Measurements from ENCODE around the gene RGS10. TPM values are rescaled to one million over a fixed set of nuclear protein-coding genes. Genes with fewer than 3 reads are reported as not detected.
"Not testable (repeated sequence)": the region's sequence is repeated elsewhere in the genome, so short reads cannot be mapped to it uniquely, and the experiment has no call there.

Gene RGS10
- total RNA-seq, 4 donors from 2014 or later = 18.6 to 32.6 (median 28.4) TPM

- Histone ChIP-seq H3K9me3 (no peaks in the 10 kb centered on the region), H3K4me3 (no peak overlapping the region), H3K4me1 (peaks cover 0 to 23% (median 7%) of the 10 kb centered on the region in 4 donors), H3K27ac (peak overlapping the region in 3 of 4 donors; percentile 37 to 55 (median 45)), H3K36me3 (no peaks in the 10 kb centered on the region), H3K27me3 (no peaks in the 10 kb centered on the region)
- no peak for DNase-seq (ENCODE audit: low spot score in 2 of 2)
- TF ChIP-seq EP300 (IDR thresholded peaks at IDR 0.05) = no peak
- no peak for TF ChIP-seq POLR2A (IDR thresholded peaks at IDR 0.05)
- no peak for TF ChIP-seq CTCF (IDR thresholded peaks at IDR 0.05)
- 83 to 86% methylated on average over 11 of the region's 11 CpGs for WGBS, 2 donors
These were observed 6.5 kb downstream of the RGS10 start for GRCh38 chr10:119535837-119536507.

- Histone ChIP-seq H3K27me3 (no peaks in the 10 kb centered on the region), H3K36me3 (no peaks in the 10 kb centered on the region), H3K4me1 (peaks cover 0 to 25% (median 6%) of the 10 kb centered on the region in 4 donors), H3K4me3 (no peak overlapping the region), H3K9me3 (no peaks in the 10 kb centered on the region), H3K27ac (no peak overlapping the region)
- no peak for DNase-seq (ENCODE audit: low spot score in 2 of 2)
- TF ChIP-seq CTCF (IDR thresholded peaks at IDR 0.05) = no peak
- no peak for TF ChIP-seq EP300 (IDR thresholded peaks at IDR 0.05)
- TF ChIP-seq POLR2A (IDR thresholded peaks at IDR 0.05) = no peak
- 68 to 70% methylated on average over 3 of the region's 3 CpGs for WGBS, 2 donors
These were observed 7.2 kb downstream of the RGS10 start for GRCh38 chr10:119535305-119535704.

GRCh38 chr10:119533473-119533872 lies 9.0 kb downstream of the RGS10 start:
- Histone ChIP-seq H3K27me3 (no peaks in the 10 kb centered on the region), H3K4me3 (no peak overlapping the region), H3K36me3 (no peaks in the 10 kb centered on the region), H3K27ac (no peak overlapping the region), H3K9me3 (no peaks in the 10 kb centered on the region), H3K4me1 (peaks cover 0 to 17% (median 2%) of the 10 kb centered on the region in 4 donors)
- DNase-seq (ENCODE audit: low spot score in 2 of 2) = no peak
- WGBS, 2 donors = 86 to 90% methylated on average over 2 of the region's 2 CpGs
- TF ChIP-seq POLR2A (IDR thresholded peaks at IDR 0.05) = no peak
- TF ChIP-seq CTCF (IDR thresholded peaks at IDR 0.05) = no peak
- TF ChIP-seq EP300 (IDR thresholded peaks at IDR 0.05) = no peak

- 78 to 84% methylated on average over 8 of the region's 8 CpGs for WGBS, 2 donors
These were observed 9.7 kb downstream of the RGS10 start for GRCh38 chr10:119532791-119533190.

GRCh38 chr10:119532251-119532650 lies 10.3 kb downstream of the RGS10 start:
- H3K36me3 ChIP-seq; DNase-seq (ENCODE audit: low spot score in 2 of 2); H3K27me3 ChIP-seq; H3K4me3 ChIP-seq; H3K9me3 ChIP-seq: not testable (repeated sequence)
- peak overlapping the region in 1 of 4 donors; percentile 28 for H3K27ac ChIP-seq
- H3K4me1 ChIP-seq = peaks cover 0 to 13% (median 0%) of the 10 kb centered on the region in 4 donors
- WGBS, 2 donors = 87 to 97% methylated on average over 8 of the region's 8 CpGs

More at GRCh38 chr10:119532791-119533190, 9.7 kb downstream of the RGS10 start:
- H3K4me3 ChIP-seq; H3K9me3 ChIP-seq; DNase-seq (ENCODE audit: low spot score in 2 of 2); H3K36me3 ChIP-seq; H3K27me3 ChIP-seq: not testable (repeated sequence)
- Histone ChIP-seq H3K27ac (peak overlapping the region in 1 of 4 donors; percentile 28), H3K4me1 (peaks cover 0 to 13% (median 0%) of the 10 kb centered on the region in 4 donors)

- no peaks in the 10 kb centered on the region for H3K27me3 ChIP-seq
- H3K36me3 ChIP-seq = no peaks in the 10 kb centered on the region
- no peak overlapping the region for H3K4me3 ChIP-seq
- TF ChIP-seq POLR2A (IDR thresholded peaks at IDR 0.05) = no peak
- TF ChIP-seq EP300 (IDR thresholded peaks at IDR 0.05) = no peak
- TF ChIP-seq CTCF (IDR thresholded peaks at IDR 0.05) = no peak
- no peak overlapping the region for H3K27ac ChIP-seq
- H3K4me1 ChIP-seq = peaks cover 0 to 6% (median 0%) of the 10 kb centered on the region in 4 donors
- 48 to 56% methylated on average over 1 of the region's 1 CpG for WGBS, 2 donors
- H3K9me3 ChIP-seq = no peaks in the 10 kb centered on the region
- no peak for DNase-seq (ENCODE audit: low spot score in 2 of 2)
These were observed 11.5 kb downstream of the RGS10 start for GRCh38 chr10:119531067-119531466.

GRCh38 chr10:119528663-119529237 lies 13.8 kb downstream of the RGS10 start:
- not testable (repeated sequence) for H3K27ac ChIP-seq; H3K27me3 ChIP-seq; DNase-seq (ENCODE audit: low spot score in 2 of 2); H3K4me1 ChIP-seq; H3K4me3 ChIP-seq; H3K9me3 ChIP-seq
- H3K36me3 ChIP-seq = peaks cover 0 to 18% (median 0%) of the 10 kb centered on the region in 3 donors
- 72 to 73% methylated on average over 8 of the region's 8 CpGs for WGBS, 2 donors

All from tibial nerve (tissue), 4 donors.